Left hindlimb (tissue), 1 donor: ENCODE measurements around the gene COL6A2.
A peak's percentile ranks its signal among the peaks of the same experiment; 100 is the strongest.
"Not testable (repeated sequence)": the region's sequence is repeated elsewhere in the genome, so short reads cannot be mapped to it uniquely, and the experiment has no call there.

ENCODE experiments used
- DNase-seq: peaks from one replicate; pipeline ENCODE4 v3.0.0-alpha.2; 2018

The COL6A2 gene

DNA sequence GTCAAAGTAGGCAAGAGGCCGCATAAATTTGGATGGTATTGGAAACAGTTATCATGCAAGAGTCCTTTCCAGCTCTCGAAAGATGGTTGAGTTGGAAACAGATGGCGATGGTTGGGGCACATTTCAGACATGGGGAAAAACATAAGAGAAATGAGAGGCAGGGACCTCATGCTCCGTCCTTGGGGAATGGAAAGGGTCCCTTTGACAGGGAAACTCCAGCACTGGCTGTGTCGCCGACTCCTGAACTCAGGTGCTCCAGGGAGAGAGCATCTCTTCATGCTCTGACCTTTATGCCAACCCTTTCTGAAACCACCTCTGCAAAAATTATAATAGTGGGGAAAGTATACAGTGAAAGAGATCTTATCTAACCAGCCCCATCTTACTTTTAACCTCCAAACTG is 36.8 kb upstream of the COL6A2 start:
- DNase-seq: no peak

GRCh38 chr21:46061518-46061917 is 36.4 kb upstream of the COL6A2 start:
- DNase-seq: no peak

- DNase-seq: no peak
Measured at GRCh38 chr21:46061950-46062349, 36.0 kb upstream of the COL6A2 start.

DNA sequence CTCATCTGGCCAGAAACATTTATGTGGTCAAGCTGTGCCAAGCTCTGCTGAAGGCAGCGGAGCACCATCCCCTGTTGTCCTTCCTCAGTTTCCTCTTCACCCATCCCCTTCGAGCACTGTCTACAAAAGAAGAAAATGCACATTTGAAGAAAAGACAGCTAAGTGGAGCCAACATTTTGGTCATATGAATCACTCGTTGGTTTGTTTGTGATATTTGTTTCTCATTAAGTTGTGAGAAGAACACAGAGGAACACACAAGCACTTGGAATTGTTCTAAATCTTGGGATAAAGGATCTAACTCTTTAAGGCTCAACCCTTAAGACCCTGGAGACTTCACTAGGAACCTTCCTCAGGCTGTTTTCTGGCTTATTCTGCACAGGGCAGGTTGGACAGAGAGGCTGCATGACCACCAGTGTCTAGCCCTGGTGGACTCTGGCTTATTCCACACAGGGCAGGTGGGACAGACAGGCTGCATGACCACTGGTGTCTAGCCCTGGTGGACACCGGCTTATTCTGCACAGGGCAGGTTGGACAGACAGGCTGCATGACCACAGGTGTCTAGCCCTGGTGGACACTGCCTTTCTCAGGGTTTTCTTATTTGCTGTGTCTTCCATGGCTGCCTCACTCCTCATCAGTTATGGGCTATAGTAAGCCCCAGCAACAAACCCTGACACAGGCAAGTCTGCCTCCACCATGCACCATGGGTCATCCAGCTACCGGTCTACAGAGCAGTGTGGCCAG is 35.3 kb upstream of the COL6A2 start:
- no peak for DNase-seq

DNA sequence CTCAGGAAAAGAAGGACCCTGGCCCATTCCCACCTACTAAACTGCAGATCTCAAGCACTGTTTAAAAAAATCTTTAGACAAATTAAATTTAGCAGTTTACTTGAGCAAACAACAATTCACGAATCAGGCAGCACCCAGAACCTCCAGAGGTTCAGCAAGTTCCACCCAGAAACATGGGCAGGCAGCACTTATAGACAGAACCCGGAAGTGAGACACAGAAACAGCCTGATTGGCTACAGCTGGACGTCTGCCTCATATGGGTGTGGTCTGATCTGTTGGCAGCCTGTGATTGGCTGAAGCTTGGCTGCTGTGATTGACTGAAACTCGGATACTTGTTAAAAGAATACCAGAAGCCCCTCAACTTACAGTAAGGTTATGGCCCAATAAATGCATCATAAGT is 34.7 kb upstream of the COL6A2 start:
- no peak for DNase-seq

- no peak for DNase-seq
Measured at GRCh38 chr21:46063734-46064680, 33.9 kb upstream of the COL6A2 start.

- DNase-seq: no peak
Measured at GRCh38 chr21:46064870-46065214, 33.1 kb upstream of the COL6A2 start.

DNA sequence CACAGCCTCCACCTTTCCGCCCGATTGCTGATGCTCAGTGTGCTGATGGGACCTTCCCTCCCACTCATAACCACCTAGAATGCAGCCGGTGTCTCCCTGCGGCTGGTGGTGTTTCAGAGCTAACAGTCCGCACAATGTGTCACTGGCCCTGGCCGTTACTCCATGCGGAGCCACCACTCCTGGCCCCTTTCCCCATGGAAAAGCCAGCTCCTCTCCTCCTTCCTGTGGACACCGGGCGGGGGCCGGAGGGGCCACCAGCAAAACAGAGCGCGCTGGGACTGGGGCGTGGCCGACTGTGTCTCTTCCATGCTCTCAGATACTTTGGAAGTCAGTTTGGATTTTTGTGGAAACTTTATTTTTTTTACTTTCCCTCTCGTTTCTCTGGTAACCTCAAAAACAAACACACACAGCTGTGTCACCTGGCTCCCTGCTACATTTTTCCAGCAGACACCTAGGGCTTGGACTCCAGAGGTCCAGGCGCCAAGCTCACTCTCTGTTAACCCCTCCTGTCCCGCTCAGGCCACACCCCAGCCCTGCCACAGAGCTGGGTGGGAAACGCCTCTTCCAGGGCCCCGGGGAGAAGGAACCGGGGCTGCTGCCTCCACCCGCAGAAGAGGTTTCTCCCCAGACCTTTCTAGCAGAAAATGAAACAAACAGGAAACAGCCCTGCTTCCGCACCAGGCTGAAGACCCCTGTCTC is 32.5 kb upstream of the COL6A2 start:
- DNase-seq: peak; percentile 92

GRCh38 chr21:46065914-46066551 is 31.9 kb upstream of the COL6A2 start:
- no peak for DNase-seq

DNA sequence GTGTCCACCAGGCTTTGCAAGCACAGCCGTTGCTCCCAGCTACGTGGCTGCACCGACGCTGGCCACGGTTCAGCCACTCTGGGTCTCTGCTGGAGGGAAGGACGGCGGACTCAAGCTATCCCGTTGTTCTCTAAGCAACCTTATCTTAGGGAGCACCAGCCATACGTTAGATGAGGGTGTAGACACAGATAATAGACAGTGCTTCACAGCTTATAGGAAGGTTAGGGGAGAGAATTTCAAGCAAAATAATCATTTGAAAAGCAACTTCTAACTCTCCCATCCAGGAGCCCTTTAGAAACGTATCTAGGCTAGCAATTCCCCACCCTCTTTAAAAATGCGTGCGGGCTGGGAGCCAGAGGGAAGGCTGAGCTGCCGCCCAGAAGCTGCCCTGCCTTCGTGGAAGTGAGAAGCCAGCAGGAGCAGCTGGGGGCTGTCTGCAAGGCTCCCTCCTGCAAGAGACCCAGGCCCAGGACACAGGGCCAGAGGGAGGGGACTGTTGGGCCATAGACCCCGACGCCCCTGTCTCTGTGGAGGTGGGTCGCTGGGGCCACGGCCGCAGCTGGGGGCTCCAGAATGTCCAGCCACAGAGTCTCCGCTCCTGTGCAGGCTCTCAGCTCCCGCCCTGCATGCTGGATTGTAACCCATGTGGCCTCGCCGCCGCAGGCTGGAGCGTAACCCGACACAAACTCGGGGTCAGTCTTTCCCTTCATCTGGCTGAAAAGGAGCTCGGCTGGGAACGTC is 31.2 kb upstream of the COL6A2 start:
- DNase-seq: peak; percentile 88

- DNase-seq: peak; percentile 34
Measured at GRCh38 chr21:46067505-46068201, 30.3 kb upstream of the COL6A2 start.

DNA sequence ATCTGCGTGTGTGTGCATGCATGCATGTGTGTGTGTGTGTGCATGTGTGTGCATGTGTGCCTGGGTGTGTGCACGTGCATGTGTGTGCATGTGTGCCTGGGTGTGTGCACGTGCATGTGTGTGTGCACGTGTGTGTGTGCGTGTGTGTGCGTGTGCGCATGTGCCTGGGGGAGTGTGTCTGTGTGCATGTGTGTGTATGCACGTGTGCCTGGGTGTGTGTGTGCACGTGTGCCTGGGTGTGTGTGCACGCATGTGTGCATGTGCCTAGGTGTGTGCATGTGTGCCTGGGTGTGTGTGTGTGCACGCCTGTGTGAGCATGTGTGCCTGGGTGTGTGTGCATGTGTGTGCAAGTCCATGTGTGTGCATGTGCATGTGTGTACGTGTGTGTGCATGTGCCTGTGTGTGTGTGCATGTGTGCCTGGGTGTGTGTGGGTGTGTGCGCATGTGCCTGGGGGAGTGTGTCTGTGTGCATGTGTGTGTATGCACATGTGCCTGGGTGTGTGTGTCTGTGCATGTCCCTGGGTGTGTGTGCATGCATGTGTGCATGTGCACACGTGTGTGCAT is 29.3 kb upstream of the COL6A2 start:
- DNase-seq: no peak

DNA sequence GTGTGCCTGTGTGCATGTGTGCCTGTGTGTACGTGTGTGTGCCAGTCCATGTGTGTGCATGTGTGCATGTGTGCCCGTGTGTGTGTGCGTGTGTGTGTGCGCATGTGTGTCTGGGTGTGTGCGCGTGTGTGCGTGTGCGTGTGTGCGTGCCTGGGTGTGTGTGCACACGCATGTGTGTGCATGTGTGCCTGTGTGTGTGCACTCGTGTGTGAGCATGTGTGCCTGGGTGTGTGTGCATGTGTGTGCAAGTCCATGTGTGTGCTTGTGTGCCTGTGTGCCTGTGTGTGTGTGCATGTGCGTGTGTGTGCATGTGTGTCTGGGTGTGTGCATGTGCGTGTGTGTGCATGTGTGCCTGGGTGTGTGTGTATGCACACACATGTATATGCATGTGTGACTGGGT is 28.7 kb upstream of the COL6A2 start:
- no peak for DNase-seq

- DNase-seq: no peak
Measured at GRCh38 chr21:46069719-46070279, 28.1 kb upstream of the COL6A2 start.

GRCh38 chr21:46071082-46071481 is 26.8 kb upstream of the COL6A2 start:
- no peak for DNase-seq

GRCh38 chr21:46076724-46077123 is 21.2 kb upstream of the COL6A2 start:
- DNase-seq: not testable (repeated sequence)

GRCh38 chr21:46077674-46078101 is 20.2 kb upstream of the COL6A2 start:
- DNase-seq: no peak

GRCh38 chr21:46078322-46078977 is 19.5 kb upstream of the COL6A2 start:
- no peak for DNase-seq

GRCh38 chr21:46078978-46079351 is 18.9 kb upstream of the COL6A2 start:
- peak; percentile 30 for DNase-seq
